K562 (cell line): ENCODE data around the gene SRRM4. TPM values are rescaled to one million over a fixed set of nuclear protein-coding genes. Genes with fewer than 3 reads are reported as not detected.

Experiments
- ATAC-seq: fragments of 200-7000 bp; cut with Tn5 transposase; 3 replicates; pipeline ENCODE4 v1.9.1; 2020; ENCODE audit warnings: moderate library complexity
- BruUV-seq: library from RNA; stranded (reverse); fragments of 400-500 nt; replicated peaks from 2 replicates; lab custom pipeline; 2021; lab: Mats Ljungman, UMichigan
- CTCF ChIA-PET: fragments of 300-600 bp; formaldehyde crosslinking; extraction: SDS; loops from one replicate; lab custom pipeline; 2021; ENCODE audit warnings: low intra/inter-chr PET ratio; lab: Yijun Ruan, JAX
- POLR2A ChIA-PET: fragments of 300-600, 350-650 bp; sonication (Branson Sonifier 250); formaldehyde crosslinking; extraction: SDS; loops from one replicate; lab custom pipeline; 2021; ENCODE audit warnings: antibody characterized with exemption, inconsistent platforms; lab: Yijun Ruan, JAX
- DNase-seq, 4 experiments: peaks; one replicate each; pipeline versions ENCODE4 v3.0.0 to v3.0.0-alpha.2; 2011 to 2018; ENCODE audit warnings: low spot score in 3 of 4, mixed read lengths in 3 of 4; ENCODE audit errors: extremely low read depth in 1 of 4
- FAIRE-seq: peaks from 2 replicates; lab custom pipeline; 2011; peaks lifted over from hg19 to GRCh38; lab: Jason Lieb, UNC
- H2AFZ ChIP-seq: 2 replicates; pipeline ENCODE4 v1.6.0; 2011; ENCODE audit warnings: low read depth, low read length, control low read depth, inconsistent platforms
- H3K27ac ChIP-seq: fragments of 200-600 bp; 3 replicates; pipeline ENCODE4 v1.8.0; 2011; ENCODE audit warnings: low read depth, mild to moderate bottlenecking, control low read depth, inconsistent platforms, low read length, moderate library complexity, mixed read lengths; ENCODE audit errors: extremely low read depth
- H3K27me3 ChIP-seq, 2 experiments: fragments of 300-600 bp in 1 of 2; 2 replicates in 1 of 2; 3 replicates in 1 of 2; pipeline versions ENCODE4 v1.6.0 to v1.8.0; 2011; ENCODE audit warnings: inconsistent platforms in 2 of 2, low read length in 2 of 2, mild to moderate bottlenecking in 1 of 2, mixed read lengths in 1 of 2, moderate library complexity in 1 of 2; ENCODE audit not compliant: control insufficient read depth in 2 of 2, insufficient read depth in 2 of 2
- H3K36me3 ChIP-seq: fragments of 300-600 bp; 3 replicates; pipeline ENCODE4 v1.8.0; 2011; ENCODE audit warnings: mild to moderate bottlenecking, low read length, inconsistent platforms; ENCODE audit not compliant: control insufficient read depth, insufficient read depth
- H3K4me1 ChIP-seq, 2 experiments: fragments of 200-600 bp in 1 of 2; replicated peaks in 1 of 2; 2 replicates in 1 of 2; 3 replicates in 1 of 2; pipeline versions ENCODE4 v1.5.1 to v1.8.0; 2011; ENCODE audit warnings: inconsistent platforms in 2 of 2, low read length in 2 of 2, mild to moderate bottlenecking in 1 of 2, mixed read lengths in 1 of 2, moderate library complexity in 1 of 2; ENCODE audit not compliant: control insufficient read depth in 2 of 2, insufficient read depth in 2 of 2
- H3K4me2 ChIP-seq: 2 replicates; pipeline ENCODE4 v1.6.1; 2011; ENCODE audit warnings: low read length, control low read depth, inconsistent platforms, mixed read lengths; ENCODE audit not compliant: insufficient read depth
- H3K4me3 ChIP-seq: fragments of 200-600 bp; sonication (generic), shearing (Covaris generic); 2 replicates; pipeline ENCODE4 v1.5.1; 2016; ENCODE audit warnings: control low read depth, inconsistent platforms
- H3K79me2 ChIP-seq: fragments of 200-600 bp; 3 replicates; pipeline ENCODE4 v1.8.0; 2011; ENCODE audit warnings: low read length, inconsistent platforms; ENCODE audit not compliant: control insufficient read depth, insufficient read depth
- H3K9ac ChIP-seq, 2 experiments: 2 replicates each; pipeline versions ENCODE4 v1.6.0 to v1.6.1; 2011; ENCODE audit warnings: low read depth in 2 of 2, low read length in 2 of 2, control low read depth in 1 of 2, inconsistent platforms in 1 of 2, mild to moderate bottlenecking in 1 of 2, mixed read lengths in 1 of 2; ENCODE audit not compliant: insufficient read depth in 1 of 2
- H3K9me1 ChIP-seq: one replicate; pipeline ENCODE4 v1.6.0; 2011; ENCODE audit warnings: inconsistent platforms, mild to moderate bottlenecking, low read length, moderate library complexity; ENCODE audit not compliant: control insufficient read depth, insufficient read depth
- H3K9me3 ChIP-seq: replicated peaks from 2 replicates; pipeline ENCODE4 v1.5.1; 2011; ENCODE audit warnings: low read depth, low read length, inconsistent platforms; ENCODE audit not compliant: control insufficient read depth, insufficient read depth
- H4K20me1 ChIP-seq: replicated peaks from 2 replicates; pipeline ENCODE4 v1.6.1; 2011; ENCODE audit warnings: low read length, inconsistent platforms, mixed read lengths; ENCODE audit not compliant: control insufficient read depth, insufficient read depth
- CHCHD3 ChIP-seq: fragments of 250-450 bp; sonication (Bioruptor Pico); IDR thresholded peaks from 2 replicates; pipeline ENCODE4 v2.1.2; 2022; ENCODE audit warnings: mild to moderate bottlenecking
- E2F8 ChIP-seq: fragments of 450-650 bp; IDR thresholded peaks from 2 replicates; pipeline ENCODE4 v1.7.1; 2018; ENCODE audit warnings: mild to moderate bottlenecking, low read depth; ENCODE audit not compliant: partially characterized antibody
- NR2C2 ChIP-seq, 2 experiments: fragments of 200-800 bp in 1 of 2; sonication (Bioruptor generic) in 1 of 2; sonication (generic) in 1 of 2; formaldehyde crosslinking in 1 of 2; IDR thresholded peaks; 2 replicates each; pipeline versions ENCODE4 v1.6.1 to v1.8.0; 2016 to 2022; ENCODE audit warnings: mild to moderate bottlenecking in 1 of 2, missing compliant biosample characterization in 1 of 2, missing genetic modification characterization in 1 of 2, missing genetic modification reagents in 1 of 2
- ZNF507 ChIP-seq: conservative IDR thresholded peaks from 2 replicates; pipeline ENCODE4 v1.6.1; 2017; ENCODE audit warnings: missing genetic modification characterization, missing compliant biosample characterization
- WGBS: fragments of 100-300 bp; shearing (Covaris generic); methylation state at CpG from one replicate; pipeline ENCODE4 v1.1.6; 2016; ENCODE audit warnings: low coverage, mixed read lengths; ENCODE audit not compliant: insufficient coverage; ENCODE audit errors: missing lambda C conversion rate; 5-methylcytosine and 5-hydroxymethylcytosine counted together
- in situ Hi-C: fragments of 300-500 bp; cut with MboI; formaldehyde crosslinking; loops from 4 replicates; pipeline ENCODE4 v1.15.0; 2018; ENCODE audit warnings: inconsistent platforms, mixed read lengths
- intact Hi-C: fragments of 100-400 bp; cut with micrococcal nuclease; formaldehyde crosslinking; loops from 2 replicates; pipeline ENCODE4 v1.14.2; 2022
- polyA plus RNA-seq, 8 experiments: library from polyadenylated mRNA; depleted of rRNA in 4 of 8; stranded (reverse) in 5 of 8; unstranded in 3 of 8; fragments of >200 nt; fragmentation: Nextera tagmentation in 2 of 8; fragmentation: Illumina TruSeq in 1 of 8; extraction: Ambion mirVana in 2 of 8; extraction: Trizol in 1 of 8; gene quantifications; 2 replicates each; pipeline versions ENCODE4 v1.2.1 to v1.2.3, GENCODE V29; 2011 to 2014; ENCODE audit warnings: inconsistent platforms in 1 of 8, missing spikeins in 1 of 8
- total RNA-seq, 7 experiments: library from RNA; depleted of rRNA in 6 of 7; stranded (reverse); fragments of >200 nt in 6 of 7; fragmentation: Illumina TruSeq in 2 of 7; extraction: Trizol in 2 of 7; gene quantifications; 2 replicates each; pipeline versions ENCODE4 v1.2.1 to v1.2.3, GENCODE V29; 2011 to 2021; ENCODE audit warnings: low replicate concordance in 1 of 7
- TF ChIP-seq, protein P1 (sequence below): fragments of 450-650 bp; IDR thresholded peaks from 2 replicates; pipeline ENCODE4 v1.6.1; 2016; ENCODE audit warnings: mild to moderate bottlenecking

Gene SRRM4
- total and polyA plus RNA-seq, 9 of the 15 experiments (the other 6 are each of a cell fraction or from before 2014, with no cell fraction given): not detected

- TF ChIP-seq, protein P1, sequence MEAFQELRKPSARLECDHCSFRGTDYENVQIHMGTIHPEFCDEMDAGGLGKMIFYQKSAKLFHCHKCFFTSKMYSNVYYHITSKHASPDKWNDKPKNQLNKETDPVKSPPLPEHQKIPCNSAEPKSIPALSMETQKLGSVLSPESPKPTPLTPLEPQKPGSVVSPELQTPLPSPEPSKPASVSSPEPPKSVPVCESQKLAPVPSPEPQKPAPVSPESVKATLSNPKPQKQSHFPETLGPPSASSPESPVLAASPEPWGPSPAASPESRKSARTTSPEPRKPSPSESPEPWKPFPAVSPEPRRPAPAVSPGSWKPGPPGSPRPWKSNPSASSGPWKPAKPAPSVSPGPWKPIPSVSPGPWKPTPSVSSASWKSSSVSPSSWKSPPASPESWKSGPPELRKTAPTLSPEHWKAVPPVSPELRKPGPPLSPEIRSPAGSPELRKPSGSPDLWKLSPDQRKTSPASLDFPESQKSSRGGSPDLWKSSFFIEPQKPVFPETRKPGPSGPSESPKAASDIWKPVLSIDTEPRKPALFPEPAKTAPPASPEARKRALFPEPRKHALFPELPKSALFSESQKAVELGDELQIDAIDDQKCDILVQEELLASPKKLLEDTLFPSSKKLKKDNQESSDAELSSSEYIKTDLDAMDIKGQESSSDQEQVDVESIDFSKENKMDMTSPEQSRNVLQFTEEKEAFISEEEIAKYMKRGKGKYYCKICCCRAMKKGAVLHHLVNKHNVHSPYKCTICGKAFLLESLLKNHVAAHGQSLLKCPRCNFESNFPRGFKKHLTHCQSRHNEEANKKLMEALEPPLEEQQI: no peak
- TF ChIP-seq ZNF507 (no peak), NR2C2 (CRISPR knock-in tag; IDR thresholded peaks at IDR 0.05) (no peak), NR2C2 (tag; IDR thresholded peaks at IDR 0.05) (no peak)
- TF ChIP-seq, all 486 proteins: peak for 0
These were observed 178.5 kb downstream of the SRRM4 start (continued) for GRCh38 chr12:119159844-119160243.

- Histone ChIP-seq H3K27me3 (peaks cover 9 to 14% of the 10 kb centered on the region in 2 experiments; a peak in 3 of 5 replicates), H3K79me2 (no peaks in the 10 kb centered on the region), H3K4me1 (no peaks in the 10 kb centered on the region), H4K20me1 (no peaks in the 10 kb centered on the region; the same call in 1 of the 2 replicates), H3K4me2 (no peak overlapping the region), H3K9me1 (no peaks in the 10 kb centered on the region), H2AFZ (no peak overlapping the region), H3K9me3 (0 out of 2 replicates have a peak, but pooled peaks cover 1% of the 10 kb centered on the region), H3K36me3 (no peaks in the 10 kb centered on the region), H3K27ac (no peak overlapping the region), H3K9ac (no peak overlapping the region), H3K4me3 (no peak overlapping the region)
- ATAC-seq (no peak), DNase-seq (no peak), FAIRE-seq (no peak)
- in situ Hi-C loops: no loop called here
- WGBS: 3% methylated on average over 3 of the region's 3 CpGs
- intact Hi-C loops: no loop called here
- ChIA-PET CTCF (no interaction called here), POLR2A (no interaction called here)
- no TSS peak for BruUV-seq
- TF ChIP-seq E2F8 (no peak), CHCHD3 (CRISPR knock-in tag) (no peak)
These were observed 186.6 kb downstream of the SRRM4 start for GRCh38 chr12:119167902-119168301.
